ENCODE results near the gene CBFA2T2.
"Not testable (repeated sequence)": the region's sequence is repeated elsewhere in the genome, so short reads cannot be mapped to it uniquely, and the experiment has no call there.

CBFA2T2 gene

DNA sequence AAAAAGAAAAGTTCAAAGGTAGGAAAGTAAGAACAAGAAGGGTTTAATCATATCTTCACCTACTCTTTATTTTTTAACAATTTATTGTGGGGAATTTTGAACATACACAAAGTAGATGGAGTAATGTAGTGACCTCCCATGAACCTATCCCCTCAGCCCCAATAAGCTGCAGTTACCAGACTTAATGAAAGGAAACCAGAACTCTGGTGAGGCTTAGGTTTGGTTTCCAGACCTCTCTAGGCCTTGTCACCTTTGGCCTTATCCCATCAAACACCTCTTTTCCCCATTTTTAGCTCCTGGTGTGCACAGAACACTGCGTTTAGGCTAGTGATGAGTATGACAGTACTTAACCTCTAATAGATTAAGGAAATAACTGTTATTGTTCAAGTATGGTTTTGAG, 42.0 kb downstream of the CBFA2T2 start:
- no peak overlapping the region for H3K27ac ChIP-seq
- TF ChIP-seq, protein P1, sequence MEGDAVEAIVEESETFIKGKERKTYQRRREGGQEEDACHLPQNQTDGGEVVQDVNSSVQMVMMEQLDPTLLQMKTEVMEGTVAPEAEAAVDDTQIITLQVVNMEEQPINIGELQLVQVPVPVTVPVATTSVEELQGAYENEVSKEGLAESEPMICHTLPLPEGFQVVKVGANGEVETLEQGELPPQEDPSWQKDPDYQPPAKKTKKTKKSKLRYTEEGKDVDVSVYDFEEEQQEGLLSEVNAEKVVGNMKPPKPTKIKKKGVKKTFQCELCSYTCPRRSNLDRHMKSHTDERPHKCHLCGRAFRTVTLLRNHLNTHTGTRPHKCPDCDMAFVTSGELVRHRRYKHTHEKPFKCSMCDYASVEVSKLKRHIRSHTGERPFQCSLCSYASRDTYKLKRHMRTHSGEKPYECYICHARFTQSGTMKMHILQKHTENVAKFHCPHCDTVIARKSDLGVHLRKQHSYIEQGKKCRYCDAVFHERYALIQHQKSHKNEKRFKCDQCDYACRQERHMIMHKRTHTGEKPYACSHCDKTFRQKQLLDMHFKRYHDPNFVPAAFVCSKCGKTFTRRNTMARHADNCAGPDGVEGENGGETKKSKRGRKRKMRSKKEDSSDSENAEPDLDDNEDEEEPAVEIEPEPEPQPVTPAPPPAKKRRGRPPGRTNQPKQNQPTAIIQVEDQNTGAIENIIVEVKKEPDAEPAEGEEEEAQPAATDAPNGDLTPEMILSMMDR (conservative IDR thresholded peaks at IDR 0.05) = no peak
- no peak for TF ChIP-seq ZFX (IDR thresholded peaks at IDR 0.05)

DNA sequence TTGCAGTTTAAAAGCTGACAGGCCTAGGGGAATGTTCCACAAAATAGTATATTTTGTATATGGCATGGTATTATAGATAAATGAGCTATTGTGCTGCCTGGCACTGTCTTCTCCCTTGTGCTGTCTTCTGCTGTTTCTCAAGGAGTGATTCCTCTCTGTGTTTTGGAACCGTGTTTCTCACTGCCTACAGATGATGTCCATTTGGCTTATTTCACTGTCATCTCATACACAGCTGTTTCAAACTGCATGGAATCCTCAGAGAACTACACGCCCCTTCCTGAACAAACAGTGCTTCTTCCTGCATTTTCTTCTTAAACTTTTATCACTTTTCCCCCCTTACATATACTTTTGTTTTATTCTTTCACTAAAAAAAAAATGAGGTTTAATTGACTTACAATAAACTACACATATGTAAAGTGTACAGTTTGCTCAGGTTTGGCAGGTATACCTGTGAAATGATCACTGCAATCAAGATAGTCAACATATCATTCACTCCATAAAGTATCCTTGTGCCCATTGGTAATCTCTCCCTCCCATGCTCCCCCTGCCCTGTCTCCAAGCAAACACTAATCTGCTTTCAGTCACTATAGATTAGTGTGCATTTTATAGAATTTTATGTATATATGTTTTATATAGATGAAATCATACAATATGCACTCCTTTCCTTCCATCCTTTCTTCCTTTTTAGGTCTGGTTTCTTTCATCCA, 43.0 kb downstream of the CBFA2T2 start:
- TF ChIP-seq, protein P1 (conservative IDR thresholded peaks at IDR 0.05) = no peak
- TF ChIP-seq ZFX (IDR thresholded peaks at IDR 0.05) = no peak
- H3K27ac ChIP-seq = no peak overlapping the region

DNA sequence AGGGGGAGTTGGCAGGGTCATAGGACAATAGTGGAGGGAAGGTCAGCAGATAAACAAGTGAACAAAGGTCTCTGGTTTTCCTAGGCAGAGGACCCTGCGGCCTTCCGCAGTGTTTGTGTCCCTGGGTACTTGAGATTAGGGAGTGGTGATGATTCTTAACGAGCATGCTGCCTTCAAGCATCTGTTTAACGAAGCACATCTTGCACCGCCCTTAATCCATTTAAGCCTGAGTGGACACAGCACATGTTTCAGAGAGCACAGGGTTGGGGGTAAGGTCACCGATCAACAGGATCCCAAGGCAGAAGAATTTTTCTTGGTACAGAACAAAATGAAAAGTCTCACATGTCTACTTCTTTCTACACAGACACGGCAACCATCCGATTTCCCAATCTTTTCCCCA, 45.8 kb downstream of the CBFA2T2 start:
- H3K27ac ChIP-seq = not testable (repeated sequence)

DNA sequence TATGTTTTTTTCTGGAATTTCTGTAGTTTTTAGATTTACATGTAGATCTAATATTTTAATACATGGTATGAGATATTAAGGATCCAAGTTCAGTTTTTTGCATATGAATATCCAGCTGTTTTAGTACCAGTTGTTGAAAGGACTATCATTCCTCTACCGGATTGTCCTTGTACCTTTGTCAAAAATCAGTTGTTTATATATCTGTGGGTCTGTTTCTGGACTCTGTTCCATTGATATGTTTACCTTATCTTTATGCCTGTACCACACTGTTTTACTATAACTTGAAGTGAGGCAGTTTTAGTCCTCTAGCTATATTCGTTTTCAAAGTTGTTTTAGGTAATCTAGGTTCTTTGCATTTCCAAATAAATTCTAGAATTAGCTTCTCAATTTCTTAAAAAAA, 47.7 kb downstream of the CBFA2T2 start:
- TF ChIP-seq, protein P1 (conservative IDR thresholded peaks at IDR 0.05) = no peak
- no peak for TF ChIP-seq ZFX (IDR thresholded peaks at IDR 0.05)
- peak overlapping the region; percentile 14; the same call in 1 of the 2 replicates for H3K27ac ChIP-seq

DNA sequence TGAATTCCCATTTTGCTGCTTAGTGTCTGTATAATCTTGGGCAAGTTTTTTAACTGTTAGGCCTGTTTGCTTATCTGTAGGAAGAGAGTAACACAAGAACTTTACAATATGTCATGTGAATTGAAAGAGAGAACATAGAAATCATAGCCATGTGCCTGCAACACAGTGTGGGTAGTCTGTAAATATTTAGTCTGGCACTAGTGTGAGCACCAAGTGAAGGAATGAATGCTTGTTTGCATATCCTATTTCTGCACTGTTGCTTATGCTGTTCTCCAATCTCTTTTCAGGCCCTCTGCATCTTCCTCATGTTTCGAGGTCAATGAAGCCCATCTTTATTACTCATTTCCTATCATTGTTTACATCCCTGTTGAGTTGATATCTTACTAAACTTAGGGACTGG, 49.2 kb downstream of the CBFA2T2 start:
- TF ChIP-seq, protein P1 (conservative IDR thresholded peaks at IDR 0.05) = no peak
- no peak for TF ChIP-seq ZFX (IDR thresholded peaks at IDR 0.05)
- no peak overlapping the region for H3K27ac ChIP-seq

DNA sequence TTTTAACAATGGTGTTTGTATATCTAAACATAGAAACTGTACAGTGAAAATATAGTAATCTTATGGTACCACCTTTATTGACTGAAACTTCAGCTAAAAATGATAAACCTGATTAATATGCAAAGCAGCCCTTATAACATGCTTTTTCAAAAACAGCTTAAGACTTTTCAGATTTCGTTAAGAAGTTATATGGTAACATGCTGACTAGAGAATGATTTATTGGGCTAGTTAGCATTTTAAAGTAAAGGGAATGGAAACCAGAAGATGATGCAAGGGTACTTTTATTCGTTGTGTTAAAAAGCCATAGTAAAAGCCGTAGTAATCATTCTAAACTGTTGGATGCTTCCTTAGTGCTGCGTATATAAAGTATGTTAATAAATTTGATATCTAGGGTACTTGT, 50.5 kb downstream of the CBFA2T2 start:
- TF ChIP-seq, protein P1 (conservative IDR thresholded peaks at IDR 0.05) = no peak
- TF ChIP-seq ZFX (IDR thresholded peaks at IDR 0.05) = no peak
- H3K27ac ChIP-seq = no peak overlapping the region

DNA sequence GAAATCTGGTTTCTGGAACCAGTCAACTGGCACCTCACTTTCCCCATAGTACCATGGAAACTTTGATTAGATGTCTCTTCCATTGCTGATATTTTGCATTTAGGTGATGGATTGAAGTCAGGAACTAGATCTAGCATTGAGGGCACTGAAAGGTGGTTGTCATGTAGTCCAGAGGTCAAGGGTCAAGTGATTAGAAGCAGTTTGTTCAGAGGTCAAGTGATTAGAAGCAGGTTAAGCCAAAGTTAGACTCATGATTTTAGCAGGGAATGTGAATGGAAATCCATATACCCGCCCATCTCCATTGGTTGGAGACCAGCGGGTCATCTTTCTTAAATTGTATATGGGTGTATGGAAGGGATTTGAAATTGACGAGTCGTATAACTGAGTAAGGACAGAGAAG, 51.2 kb downstream of the CBFA2T2 start:
- no peak overlapping the region for H3K27ac ChIP-seq
- TF ChIP-seq, protein P1 (conservative IDR thresholded peaks at IDR 0.05) = no peak
- TF ChIP-seq ZFX (IDR thresholded peaks at IDR 0.05) = no peak

DNA sequence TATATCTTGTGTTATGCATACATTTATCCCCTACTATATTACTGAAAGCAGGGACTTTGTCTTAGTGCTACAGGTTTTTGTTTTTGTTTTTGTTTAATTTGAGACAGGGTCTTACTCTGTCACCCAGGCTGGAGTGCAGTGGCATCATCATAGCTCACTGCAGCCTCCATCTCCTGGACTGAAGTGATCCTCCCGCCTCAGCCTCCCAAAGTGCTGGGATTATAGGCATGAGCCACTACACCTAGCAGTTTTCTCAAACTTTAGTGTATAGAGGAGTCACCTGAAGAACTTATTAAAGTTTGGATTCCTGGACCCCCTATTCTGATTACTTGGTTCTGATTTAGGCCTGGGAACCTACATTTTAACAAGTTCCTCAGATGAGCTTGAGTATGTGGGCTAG, 51.9 kb downstream of the CBFA2T2 start:
- no peak overlapping the region for H3K27ac ChIP-seq
- TF ChIP-seq, protein P1 (conservative IDR thresholded peaks at IDR 0.05) = no peak
- no peak for TF ChIP-seq ZFX (IDR thresholded peaks at IDR 0.05)
